Motor neuron (in vitro differentiated cells): ENCODE results near the gene NFKBIL1. TPM values are rescaled to one million over a fixed set of nuclear protein-coding genes. Genes with fewer than 3 reads are reported as not detected.

ENCODE experiments used
- ATAC-seq, 8 experiments: fragments of 200-7000 bp; cut with Tn5 transposase; replicated peaks in 6 of 8; 2 replicates each; pipeline ENCODE4 v1.8.0; 2021; ENCODE audit warnings: mild to moderate bottlenecking in 8 of 8, moderate library complexity in 8 of 8
- H3K27ac ChIP-seq, 2 donors: fragments of 250-450 bp; sonication (Bioruptor Pico); 2 replicates each; pipeline ENCODE4 v1.9.0; 2021; ENCODE audit warnings: antibody characterized with exemption in 2 of 2, mild to moderate bottlenecking in 2 of 2, moderate library complexity in 1 of 2
- H3K4me1 ChIP-seq, 2 donors: fragments of 250-450 bp; sonication (Bioruptor Pico); replicated peaks in 1 of 2; 2 replicates each; pipeline ENCODE4 v1.6.1; 2021; ENCODE audit warnings: antibody characterized with exemption in 2 of 2, mild to moderate bottlenecking in 2 of 2, moderate library complexity in 1 of 2
- H3K4me3 ChIP-seq, 5 donors: fragments of 250-450 bp; sonication (Bioruptor Pico); 2 replicates each; pipeline ENCODE4 v1.9.0; 2021; ENCODE audit warnings: antibody characterized with exemption in 5 of 5, mild to moderate bottlenecking in 5 of 5, moderate library complexity in 4 of 5
- WGBS, 10 experiments: fragments of 450-650 bp; shearing (Covaris generic); methylation state at CpG; one replicate each; pipeline ENCODE4 v1.0.0; 2022; 5-methylcytosine and 5-hydroxymethylcytosine counted together
- in situ Hi-C, 9 experiments: fragments of 400-800 bp; cut with MboI; loops; one replicate each; pipeline ENCODE4 v1.15.0; 2021; ENCODE audit warnings: low sequenced_read_pairs in 9 of 9, low pct_unique_long_range_greater_than_20kb in 2 of 9; ENCODE audit not compliant: unreplicated experiment in 9 of 9
- total RNA-seq, 8 experiments: library from RNA; unstranded; fragments of 300-600 nt; gene quantifications; 2 replicates each; pipeline versions ENCODE4 v1.2.3 to v1.2.4, GENCODE V29; 2022

NFKBIL1 gene
- total RNA-seq, 8 experiments from 2014 or later = 24.2 to 44.5 (median 31.6) TPM

DNA sequence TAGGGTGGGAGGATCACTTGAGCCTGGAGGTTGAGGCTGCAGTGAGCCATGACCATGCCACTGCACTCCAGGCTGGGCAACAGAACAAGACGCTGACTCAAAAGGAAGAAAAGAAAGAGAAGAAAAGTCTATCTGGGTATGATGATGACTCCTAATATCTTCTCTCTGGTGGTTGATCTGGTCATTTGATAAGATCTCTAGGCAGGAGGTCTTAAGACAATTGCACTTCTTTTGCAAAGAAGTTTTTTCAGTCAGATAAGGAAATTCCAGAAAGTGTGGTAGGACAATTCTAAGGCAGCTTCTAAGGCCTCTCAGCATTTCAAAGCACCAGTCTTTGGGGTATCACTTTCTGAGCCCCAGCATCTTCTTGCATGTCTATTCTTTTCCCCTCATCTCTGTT is 59.9 kb downstream of the NFKBIL1 start:
- no peaks in the 10 kb centered on the region for H3K4me1 ChIP-seq
- no peak overlapping the region for H3K27ac ChIP-seq
- ATAC-seq = no peak
- in situ Hi-C loops = no loop called here
- 17 to 100% (median 100%) methylated on average over 1 of the region's 1 CpG; no CpG with 5 or more reads in 5 of the 10 experiments for WGBS, 10 experiments
- no peak overlapping the region for H3K4me3 ChIP-seq

Other genes with a start within 250 kb of the NFKBIL1 start
- 1,000 to 10,000 TPM in 2 of 8 experiments, 100 to 1,000 TPM in 2, 10 to 100 TPM in 4; 32.0 to 4,986 (median 164) TPM for gene HLA-B, start 190.4 kb upstream of the NFKBIL1 start, total RNA-seq
- 10 to 100 TPM in 4 of 8 experiments, 1 to 10 TPM in 4; 4.1 to 64.5 (median 10.3) TPM for gene MICA, start 144.0 kb upstream of the NFKBIL1 start, total RNA-seq
- gene MICB, start 49.5 kb upstream of the NFKBIL1 start, total RNA-seq = 1 to 10 TPM in 5 of 8 experiments, under 1 TPM in 2, not detected in 1; 0.49 to 4.2 (median 1.9) TPM
- gene MCCD1, start 18.6 kb upstream of the NFKBIL1 start, total RNA-seq = 1 to 10 TPM in 2 of 8 experiments, under 1 TPM in 5, not detected in 1; 0.38 to 1.9 (median 0.75) TPM
- 100 to 1,000 TPM; 238 to 564 (median 386) TPM for gene DDX39B, start 5.6 kb upstream of the NFKBIL1 start, total RNA-seq
- gene ATP6V1G2, start 1.0 kb upstream of the NFKBIL1 start, total RNA-seq = 100 to 1,000 TPM in 2 of 8 experiments, 10 to 100 TPM in 3, 1 to 10 TPM in 2, under 1 TPM in 1; 0.25 to 110 (median 48.1) TPM
- under 1 TPM in 6 of 8 experiments, not detected in 2; 0.11 to 0.76 (median 0.41) TPM for gene LTA, start 24.7 kb downstream of the NFKBIL1 start, total RNA-seq
- gene TNF, start 28.0 kb downstream of the NFKBIL1 start, total RNA-seq = 1 to 10 TPM in 1 of 8 experiments, under 1 TPM in 3, not detected in 4; 0.17 to 3.9 (median 0.68) TPM
- 1 to 10 TPM in 2 of 8 experiments, under 1 TPM in 5, not detected in 1; 0.18 to 1.9 (median 0.81) TPM for gene LTB, start 34.8 kb downstream of the NFKBIL1 start, total RNA-seq
- gene LST1, start 38.7 kb downstream of the NFKBIL1 start, total RNA-seq = 1 to 10 TPM in 2 of 8 experiments, under 1 TPM in 5, not detected in 1; 0.21 to 2.6 (median 0.63) TPM
- under 1 TPM in 3 of 8 experiments, not detected in 5; 0.29 to 0.71 (median 0.31) TPM for gene NCR3, start 45.4 kb downstream of the NFKBIL1 start, total RNA-seq
- gene AIF1, start 67.6 kb downstream of the NFKBIL1 start, total RNA-seq = 1 to 10 TPM in 5 of 8 experiments, not detected in 3; 1.1 to 3.1 (median 2.0) TPM
- 100 to 1,000 TPM in 4 of 8 experiments, 10 to 100 TPM in 4; 53.2 to 259 (median 92.0) TPM for gene PRRC2A, start 73.1 kb downstream of the NFKBIL1 start, total RNA-seq
- 100 to 1,000 TPM; 159 to 322 (median 247) TPM for gene BAG6, start 105.1 kb downstream of the NFKBIL1 start, total RNA-seq
- 1 to 10 TPM; 2.3 to 6.8 (median 5.3) TPM for gene APOM, start 108.3 kb downstream of the NFKBIL1 start, total RNA-seq
- gene C6orf47, start 113.2 kb downstream of the NFKBIL1 start, total RNA-seq = 10 to 100 TPM; 10.8 to 24.6 (median 15.5) TPM
- 10 to 100 TPM; 15.2 to 27.2 (median 22.0) TPM for gene GPANK1, start 117.4 kb downstream of the NFKBIL1 start, total RNA-seq
- 100 to 1,000 TPM; 112 to 225 (median 167) TPM for gene CSNK2B, start 118.5 kb downstream of the NFKBIL1 start, total RNA-seq
- 10 to 100 TPM in 2 of 8 experiments, 1 to 10 TPM in 6; 3.0 to 20.9 (median 6.3) TPM for gene LY6G5B, start 122.4 kb downstream of the NFKBIL1 start, total RNA-seq
- 1 to 10 TPM; 1.3 to 7.1 (median 2.8) TPM for gene LY6G5C, start 133.5 kb downstream of the NFKBIL1 start, total RNA-seq
- 10 to 100 TPM; 43.8 to 69.0 (median 52.5) TPM for gene ABHD16A, start 155.7 kb downstream of the NFKBIL1 start, total RNA-seq
- not detected for gene LY6G6F, start 159.3 kb downstream of the NFKBIL1 start, total RNA-seq
- gene LY6G6D, start 167.7 kb downstream of the NFKBIL1 start, total RNA-seq = not detected
- 1 to 10 TPM in 1 of 8 experiments, under 1 TPM in 4, not detected in 3; 0.16 to 1.6 (median 0.41) TPM for gene LY6G6C, start 174.1 kb downstream of the NFKBIL1 start, total RNA-seq
- gene MPIG6B, start 175.8 kb downstream of the NFKBIL1 start, total RNA-seq = 1 to 10 TPM in 2 of 8 experiments, under 1 TPM in 6; 0.18 to 1.8 (median 0.58) TPM
- gene DDAH2, start 181.7 kb downstream of the NFKBIL1 start, total RNA-seq = 100 to 1,000 TPM in 5 of 8 experiments, 10 to 100 TPM in 3; 15.5 to 168 (median 120) TPM
- gene CLIC1, start 188.9 kb downstream of the NFKBIL1 start, total RNA-seq = 100 to 1,000 TPM in 5 of 8 experiments, 10 to 100 TPM in 3; 73.5 to 627 (median 176) TPM
- 10 to 100 TPM in 5 of 8 experiments, 1 to 10 TPM in 3; 3.8 to 65.3 (median 11.3) TPM for gene MSH5, start 192.4 kb downstream of the NFKBIL1 start, total RNA-seq
- gene SAPCD1, start 215.0 kb downstream of the NFKBIL1 start, total RNA-seq = 1 to 10 TPM in 7 of 8 experiments, under 1 TPM in 1; 0.87 to 8.0 (median 2.7) TPM
- 1 to 10 TPM in 6 of 8 experiments, under 1 TPM in 2; 0.63 to 2.9 (median 1.4) TPM for gene VWA7, start 229.7 kb downstream of the NFKBIL1 start, total RNA-seq
- gene VARS1, start 248.1 kb downstream of the NFKBIL1 start, total RNA-seq = 100 to 1,000 TPM in 2 of 8 experiments, 10 to 100 TPM in 6; 26.4 to 135 (median 52.7) TPM